Panc1 (cell line): ENCODE results near the gene WASF2. TPM values are rescaled to one million over a fixed set of nuclear protein-coding genes. Genes with fewer than 3 reads are reported as not detected.

Experiments used
- ATAC-seq: fragments of 200-7000 bp; cut with Tn5 transposase; 2 replicates; pipeline ENCODE4 v1.9.1; 2020; ENCODE audit warnings: mild to moderate bottlenecking, moderate library complexity
- BruUV-seq: library from RNA; stranded (reverse); fragments of 400-500 nt; replicated peaks from 2 replicates; lab custom pipeline; 2021; lab: Mats Ljungman, UMichigan
- CTCF ChIA-PET: fragments of 300-600 bp; sonication (Branson Sonifier 250); formaldehyde crosslinking; loops from one replicate; lab custom pipeline; 2022; ENCODE audit warnings: antibody characterized with exemption; lab: Charles Lee
- POLR2A ChIA-PET: fragments of 300-600 bp; sonication (Branson Sonifier 250); formaldehyde crosslinking; loops from one replicate; lab custom pipeline; 2022; ENCODE audit warnings: antibody characterized with exemption; lab: Charles Lee
- DNase-seq: peaks from one replicate; pipeline ENCODE4 v3.0.0-alpha.2; 2010; ENCODE audit warnings: low read depth, low spot score
- H3K27ac ChIP-seq: 2 replicates; pipeline ENCODE4 v1.5.1; 2011; ENCODE audit warnings: mild to moderate bottlenecking, low read length, inconsistent platforms
- H3K27me3 ChIP-seq: fragments of 200-500 bp; sonication (Bioruptor generic); 2 replicates; pipeline ENCODE4 v1.6.0; 2014; ENCODE audit warnings: low read length, inconsistent platforms; ENCODE audit not compliant: control insufficient read depth, insufficient read depth
- H3K36me3 ChIP-seq: fragments of 200-500 bp; sonication (Bioruptor generic); 2 replicates; pipeline ENCODE4 v1.5.1; 2014; ENCODE audit warnings: inconsistent platforms, mild to moderate bottlenecking, low read length, moderate library complexity; ENCODE audit not compliant: control insufficient read depth, insufficient read depth
- H3K4me1 ChIP-seq: 2 replicates; pipeline ENCODE4 v1.5.1; 2011; ENCODE audit warnings: inconsistent platforms, mild to moderate bottlenecking, low read length, moderate library complexity; ENCODE audit not compliant: control insufficient read depth, insufficient read depth
- H3K4me3 ChIP-seq, 2 experiments: 2 replicates each; pipeline ENCODE4 v1.5.1; 2011 to 2012; ENCODE audit warnings: low read depth in 2 of 2, low read length in 2 of 2, mild to moderate bottlenecking in 2 of 2, inconsistent platforms in 1 of 2, moderate library complexity in 1 of 2
- H3K9me3 ChIP-seq: fragments of 200-500 bp; sonication (Bioruptor generic); 2 replicates; pipeline ENCODE4 v1.5.1; 2014; ENCODE audit warnings: low read depth, mild to moderate bottlenecking, inconsistent platforms, low read length, moderate library complexity; ENCODE audit not compliant: control insufficient read depth, insufficient read depth
- CTCF ChIP-seq: fragments of 450-650 bp; IDR thresholded peaks from 2 replicates; pipeline ENCODE4 v1.5.1; 2017; ENCODE audit warnings: mild to moderate bottlenecking
- POLR2AphosphoS5 ChIP-seq: IDR thresholded peaks from 2 replicates; pipeline ENCODE4 v1.6.1; 2012; ENCODE audit warnings: mild to moderate bottlenecking, low read depth, low read length, moderate library complexity
- SIN3A ChIP-seq: IDR thresholded peaks from 2 replicates; pipeline ENCODE4 v1.6.1; 2012; ENCODE audit warnings: low read depth, mild to moderate bottlenecking, low read length, moderate library complexity, borderline replicate concordance; ENCODE audit not compliant: insufficient read depth
- TCF7L2 ChIP-seq: IDR thresholded peaks from 2 replicates; pipeline ENCODE4 v1.6.1; 2011; ENCODE audit warnings: mild to moderate bottlenecking, low read depth, low read length, inconsistent platforms
- in situ Hi-C: cut with HindIII; loops from 2 replicates; pipeline ENCODE4 v1.10.0; 2016; ENCODE audit warnings: low sequenced_read_pairs, low pct_unique_long_range_greater_than_20kb
- intact Hi-C: fragments of 100-400 bp; cut with micrococcal nuclease; formaldehyde crosslinking; loops from one replicate; pipeline ENCODE4 v1.10.0; 2022; ENCODE audit not compliant: unreplicated experiment
- total RNA-seq: library from RNA; stranded (reverse); gene quantifications from one replicate; pipeline ENCODE4 v1.2.1, GENCODE V29; 2021; ENCODE audit not compliant: unreplicated experiment
- TF ChIP-seq, protein P1 (sequence below), 2 experiments: IDR thresholded peaks; 2 replicates each; pipeline ENCODE4 v1.6.1; 2011 to 2012; ENCODE audit warnings: low read depth in 2 of 2, control low read depth in 1 of 2, low read length in 1 of 2, mild to moderate bottlenecking in 1 of 2, moderate library complexity in 1 of 2; ENCODE audit not compliant: insufficient read depth in 1 of 2

Gene WASF2
- total RNA-seq, 1 experiment from 2014 or later = 121 TPM

- H3K4me1 ChIP-seq = peaks cover 29% of the 10 kb centered on the region
- peak overlapping the region; percentile 66 for H3K27ac ChIP-seq
- no peaks in the 10 kb centered on the region for H3K27me3 ChIP-seq
- H3K9me3 ChIP-seq = no peaks in the 10 kb centered on the region
- DNase-seq (no peak), ATAC-seq (no peak)
- in situ Hi-C loops (no loop called here), intact Hi-C loops (no loop called here)
- BruUV-seq = no TSS peak
- CTCF ChIA-PET = interaction anchor here (0.7 kb wide), 1 partner anchor 65 kb away, joined by 4 read pairs; no protein-coding TSS in a partner anchor
- POLR2A ChIA-PET = no interaction called here
- peaks cover 4% of the 10 kb centered on the region; the same call in 1 of the 2 replicates for H3K36me3 ChIP-seq
- TF ChIP-seq CTCF (no peak), TCF7L2 (no peak)
- H3K4me3 ChIP-seq = no peak overlapping the region
Measured at GRCh38 chr1:27491748-27492700, 2.1 kb upstream of the WASF2 start.

DNA sequence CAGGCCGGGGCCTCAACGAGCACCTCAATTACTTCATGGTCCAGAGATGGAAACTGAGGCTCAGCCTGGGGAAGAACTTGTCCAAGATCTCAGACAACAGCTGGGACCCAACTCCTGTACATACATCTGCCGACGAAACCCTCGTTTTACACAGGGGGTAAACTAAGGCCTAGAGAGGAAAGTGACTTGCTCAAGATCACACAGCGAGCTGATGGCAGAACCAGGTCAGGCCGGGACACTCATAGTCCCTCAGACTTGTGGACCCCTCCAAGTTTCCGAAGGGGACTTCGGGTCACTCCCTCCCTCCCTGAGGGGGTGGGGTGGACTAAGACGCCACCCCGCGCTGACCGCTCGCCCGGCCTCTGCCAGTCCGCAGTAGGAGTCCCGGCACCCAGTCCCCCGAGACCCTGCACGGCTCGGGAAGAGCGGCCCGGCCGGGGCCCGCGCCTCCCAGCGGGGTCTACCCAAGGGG is 430 bp downstream of the WASF2 start:
- peak; percentile 68 for ATAC-seq
- Histone ChIP-seq H3K27me3 (no peaks in the 10 kb centered on the region), H3K36me3 (peaks cover 4% of the 10 kb centered on the region; the same call in 1 of the 2 replicates), H3K27ac (peak overlapping the region; percentile 99), H3K4me3 (peak overlapping the region; percentile 93 to 100), H3K4me1 (peaks cover 25% of the 10 kb centered on the region), H3K9me3 (no peaks in the 10 kb centered on the region)
- ChIA-PET POLR2A (no interaction called here), CTCF (interaction anchor here (0.6 to 1.2 kb wide), 3 partner anchors 68 to 116 kb away, joined by 3 to 4 read pairs (median 3); no protein-coding TSS in a partner anchor)
- no peak for DNase-seq
- BruUV-seq = no TSS peak
- in situ Hi-C loops (no loop called here), intact Hi-C loops (loop anchor here (10.0 kb wide), 1 partner anchor 75 kb away; no protein-coding TSS in a partner anchor)
- no peak for TF ChIP-seq POLR2AphosphoS5
- TF ChIP-seq TCF7L2 = no peak
- TF ChIP-seq, protein P1, sequence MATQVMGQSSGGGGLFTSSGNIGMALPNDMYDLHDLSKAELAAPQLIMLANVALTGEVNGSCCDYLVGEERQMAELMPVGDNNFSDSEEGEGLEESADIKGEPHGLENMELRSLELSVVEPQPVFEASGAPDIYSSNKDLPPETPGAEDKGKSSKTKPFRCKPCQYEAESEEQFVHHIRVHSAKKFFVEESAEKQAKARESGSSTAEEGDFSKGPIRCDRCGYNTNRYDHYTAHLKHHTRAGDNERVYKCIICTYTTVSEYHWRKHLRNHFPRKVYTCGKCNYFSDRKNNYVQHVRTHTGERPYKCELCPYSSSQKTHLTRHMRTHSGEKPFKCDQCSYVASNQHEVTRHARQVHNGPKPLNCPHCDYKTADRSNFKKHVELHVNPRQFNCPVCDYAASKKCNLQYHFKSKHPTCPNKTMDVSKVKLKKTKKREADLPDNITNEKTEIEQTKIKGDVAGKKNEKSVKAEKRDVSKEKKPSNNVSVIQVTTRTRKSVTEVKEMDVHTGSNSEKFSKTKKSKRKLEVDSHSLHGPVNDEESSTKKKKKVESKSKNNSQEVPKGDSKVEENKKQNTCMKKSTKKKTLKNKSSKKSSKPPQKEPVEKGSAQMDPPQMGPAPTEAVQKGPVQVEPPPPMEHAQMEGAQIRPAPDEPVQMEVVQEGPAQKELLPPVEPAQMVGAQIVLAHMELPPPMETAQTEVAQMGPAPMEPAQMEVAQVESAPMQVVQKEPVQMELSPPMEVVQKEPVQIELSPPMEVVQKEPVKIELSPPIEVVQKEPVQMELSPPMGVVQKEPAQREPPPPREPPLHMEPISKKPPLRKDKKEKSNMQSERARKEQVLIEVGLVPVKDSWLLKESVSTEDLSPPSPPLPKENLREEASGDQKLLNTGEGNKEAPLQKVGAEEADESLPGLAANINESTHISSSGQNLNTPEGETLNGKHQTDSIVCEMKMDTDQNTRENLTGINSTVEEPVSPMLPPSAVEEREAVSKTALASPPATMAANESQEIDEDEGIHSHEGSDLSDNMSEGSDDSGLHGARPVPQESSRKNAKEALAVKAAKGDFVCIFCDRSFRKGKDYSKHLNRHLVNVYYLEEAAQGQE (IDR thresholded peaks at IDR 0.05; ENCODE audit: insufficient read depth in 1 of 2, low read depth in 2 of 2, low read length in 1 of 2) = no peak
- TF ChIP-seq CTCF = no peak
- no peak for TF ChIP-seq SIN3A
